Vagina (tissue), 2 donors: Measurements from ENCODE around the gene TIMM8B.

Experiments used
- CTCF ChIP-seq, 3 experiments: fragments of 450-650 bp in 2 of 3; fragments of 200-600 bp in 1 of 3; sonication (generic) in 1 of 3; IDR thresholded peaks; one replicate each; pipeline ENCODE4 v1.5.1; 2017 to 2019; ENCODE audit warnings: antibody characterized with exemption in 3 of 3, mild to moderate bottlenecking in 2 of 3, moderate library complexity in 2 of 3
- POLR2A ChIP-seq, 2 donors: fragments of 450-650 bp; IDR thresholded peaks; one replicate each; pipeline ENCODE4 v1.6.1; 2017; ENCODE audit warnings: antibody characterized with exemption in 2 of 2, mild to moderate bottlenecking in 2 of 2, moderate library complexity in 2 of 2
- POLR2AphosphoS5 ChIP-seq, 2 donors: sonication (generic); formaldehyde crosslinking; IDR thresholded peaks; one replicate each; pipeline ENCODE4 v1.9.0; 2017; ENCODE audit warnings: antibody characterized with exemption in 2 of 2, mild to moderate bottlenecking in 2 of 2, low read depth in 1 of 2; ENCODE audit not compliant: insufficient read depth in 1 of 2

DNA sequence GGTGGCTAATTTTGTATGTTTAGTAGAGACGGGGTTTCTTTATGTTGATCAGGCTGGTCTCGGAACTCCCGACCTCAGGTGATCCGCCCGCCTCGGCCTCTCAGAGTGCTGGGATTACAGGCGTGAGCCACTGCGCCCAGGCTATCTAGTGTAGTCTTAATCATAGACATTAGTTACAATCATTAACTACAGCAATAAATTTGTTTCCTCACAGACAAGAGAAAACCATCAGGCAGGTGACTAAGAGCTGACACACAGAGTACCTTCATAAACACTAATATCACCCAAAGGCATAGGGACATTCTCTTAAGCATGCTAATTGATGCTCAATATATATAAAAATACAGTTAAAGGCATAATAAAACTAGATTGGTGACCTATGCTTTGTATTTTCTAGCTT is 19.5 kb upstream of the TIMM8B start:
- TF ChIP-seq CTCF (IDR thresholded peaks at IDR 0.05), result no peak
- TF ChIP-seq POLR2A (IDR thresholded peaks at IDR 0.05), result no peak
- no peak for TF ChIP-seq POLR2AphosphoS5 (IDR thresholded peaks at IDR 0.05; ENCODE audit: insufficient read depth in 1 of 2, low read depth in 1 of 2)
